OCI-LY1 (cell line): Measurements from ENCODE around the gene PGM2L1.

ENCODE experiments used
- CTCF ChIP-seq: fragments of 200-600 bp; sonication (generic), shearing (Covaris generic); IDR thresholded peaks from 2 replicates; pipeline ENCODE4 v1.5.1; 2017; ENCODE audit warnings: mild to moderate bottlenecking, antibody characterized with exemption, low read length, moderate library complexity, mixed read lengths
- EZH2 ChIP-seq: fragments of 200-600 bp; sonication (generic), shearing (Covaris generic); IDR thresholded peaks from 2 replicates; pipeline ENCODE4 v1.8.0; 2017; ENCODE audit warnings: borderline replicate concordance, mixed run types, mild to moderate bottlenecking, antibody characterized with exemption, low read length, moderate library complexity, mixed read lengths

DNA sequence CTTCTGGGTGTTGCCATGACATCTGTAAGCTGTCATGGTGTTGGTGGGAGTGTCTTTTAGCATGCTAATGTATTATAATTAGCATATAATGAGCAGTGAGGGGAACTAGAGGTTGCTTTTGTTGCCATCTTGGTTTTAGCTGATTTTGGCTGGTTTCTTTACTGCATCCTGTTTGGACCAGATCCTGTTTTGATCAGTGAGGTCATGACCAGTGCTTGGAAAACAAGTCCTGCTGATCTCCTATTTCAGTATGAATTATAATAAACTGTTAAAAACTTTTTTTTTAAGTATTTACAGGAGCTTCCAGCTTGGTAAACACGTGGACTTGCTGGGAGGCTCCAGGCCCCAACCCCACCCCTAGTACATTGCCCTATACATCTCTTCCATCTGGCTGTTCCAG, 56.3 kb downstream of the PGM2L1 start:
- TF ChIP-seq EZH2 (no peak), CTCF (no peak)
